DOHH2 (cell line): ENCODE data around the gene ACYP2.

Experiments used
- EZH2phosphoT487 ChIP-seq: fragments of 200-600 bp; sonication (generic); IDR thresholded peaks from 2 replicates; pipeline ENCODE4 v1.6.1; 2017; ENCODE audit warnings: borderline replicate concordance, mild to moderate bottlenecking, antibody characterized with exemption, low read length, moderate library complexity, mixed read lengths
- TF ChIP-seq, protein P1 (sequence below): fragments of 200-600 bp; sonication (generic); IDR thresholded peaks from one replicate; pipeline ENCODE4 v1.5.1; 2014; ENCODE audit warnings: antibody characterized with exemption, mild to moderate bottlenecking, low read depth, low read length; ENCODE audit not compliant: poor library complexity, severe bottlenecking

DNA sequence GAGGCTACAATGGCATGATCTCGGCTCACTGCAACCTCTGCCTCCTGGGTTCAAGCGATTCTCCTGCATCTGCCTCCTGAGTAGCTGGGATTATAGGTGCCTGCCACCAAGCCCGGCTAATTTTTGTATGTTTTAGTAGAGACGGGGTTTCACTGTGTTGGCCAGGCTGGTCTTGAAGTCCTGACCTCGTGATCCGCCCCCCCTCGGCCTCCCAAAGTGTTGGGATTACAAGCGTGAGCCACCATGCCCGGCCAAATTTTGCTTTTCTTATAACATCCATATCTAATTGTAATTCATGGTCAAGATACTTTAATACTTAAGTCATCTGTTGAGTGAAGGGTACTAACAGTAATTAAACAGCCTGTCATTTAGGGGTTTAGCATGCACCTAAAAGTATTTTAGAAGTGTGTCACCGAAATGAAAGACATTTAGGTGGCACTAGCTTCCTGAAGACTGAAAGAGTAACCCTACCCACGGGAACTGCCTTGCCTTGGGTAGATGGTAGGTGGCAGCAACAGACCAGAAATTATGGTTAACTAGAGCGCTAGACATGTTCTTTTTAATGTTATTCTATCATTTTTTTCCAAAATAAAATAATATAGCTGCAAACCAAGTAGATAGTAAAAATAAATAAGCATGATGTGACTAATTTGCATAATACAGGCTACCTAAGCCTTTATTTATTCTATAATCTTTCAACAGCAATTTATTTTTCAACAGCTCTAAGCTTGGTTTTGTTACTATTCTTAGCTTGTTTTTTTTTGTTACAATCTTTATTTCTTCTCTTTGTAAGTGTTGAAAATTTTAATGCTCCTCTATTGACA, 8.6 kb upstream of the ACYP2 start:
- TF ChIP-seq, protein P1, sequence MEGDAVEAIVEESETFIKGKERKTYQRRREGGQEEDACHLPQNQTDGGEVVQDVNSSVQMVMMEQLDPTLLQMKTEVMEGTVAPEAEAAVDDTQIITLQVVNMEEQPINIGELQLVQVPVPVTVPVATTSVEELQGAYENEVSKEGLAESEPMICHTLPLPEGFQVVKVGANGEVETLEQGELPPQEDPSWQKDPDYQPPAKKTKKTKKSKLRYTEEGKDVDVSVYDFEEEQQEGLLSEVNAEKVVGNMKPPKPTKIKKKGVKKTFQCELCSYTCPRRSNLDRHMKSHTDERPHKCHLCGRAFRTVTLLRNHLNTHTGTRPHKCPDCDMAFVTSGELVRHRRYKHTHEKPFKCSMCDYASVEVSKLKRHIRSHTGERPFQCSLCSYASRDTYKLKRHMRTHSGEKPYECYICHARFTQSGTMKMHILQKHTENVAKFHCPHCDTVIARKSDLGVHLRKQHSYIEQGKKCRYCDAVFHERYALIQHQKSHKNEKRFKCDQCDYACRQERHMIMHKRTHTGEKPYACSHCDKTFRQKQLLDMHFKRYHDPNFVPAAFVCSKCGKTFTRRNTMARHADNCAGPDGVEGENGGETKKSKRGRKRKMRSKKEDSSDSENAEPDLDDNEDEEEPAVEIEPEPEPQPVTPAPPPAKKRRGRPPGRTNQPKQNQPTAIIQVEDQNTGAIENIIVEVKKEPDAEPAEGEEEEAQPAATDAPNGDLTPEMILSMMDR = peak; percentile 70
- TF ChIP-seq EZH2phosphoT487 = no peak
